Mammary epithelial cell (primary cell): ENCODE measurements around the gene PNPT1.

Experiments
- CTCF ChIP-seq, 2 donors: IDR thresholded peaks in 1 of 2; conservative IDR thresholded peaks in 1 of 2; 2 replicates each; pipeline ENCODE4 v1.5.1; 2011 to 2012; ENCODE audit warnings: inconsistent platforms in 2 of 2, low read length in 2 of 2, mild to moderate bottlenecking in 2 of 2, control low read depth in 1 of 2, low read depth in 1 of 2; ENCODE audit not compliant: insufficient read depth in 1 of 2; ENCODE audit errors: extremely low read depth in 1 of 2
- EZH2 ChIP-seq: IDR thresholded peaks from 2 replicates; pipeline ENCODE4 v1.6.1; 2012; ENCODE audit warnings: low read length, inconsistent platforms, borderline replicate concordance

- TF ChIP-seq CTCF (conservative IDR thresholded peaks at IDR 0.05 in 1 of 2, IDR thresholded peaks at IDR 0.05 in 1 of 2; ENCODE audit: extremely low read depth in 1 of 2, insufficient read depth in 1 of 2, low read depth in 1 of 2, low read length in 2 of 2) (no peak), EZH2 (no peak)
Observed at GRCh38 chr2:55710025-55710424, 16.4 kb upstream of the PNPT1 start.
